GM21619 (cell line): ENCODE data around the gene TPBG.
"Not testable (repeated sequence)": the region's sequence is repeated elsewhere in the genome, so short reads cannot be mapped to it uniquely, and the experiment has no call there.

Source experiments
- ATAC-seq: cut with Tn5 transposase; IDR thresholded peaks from one replicate; pipeline ENCODE4 v1.9.1; 2021; ENCODE audit not compliant: unreplicated experiment

The TPBG gene

DNA sequence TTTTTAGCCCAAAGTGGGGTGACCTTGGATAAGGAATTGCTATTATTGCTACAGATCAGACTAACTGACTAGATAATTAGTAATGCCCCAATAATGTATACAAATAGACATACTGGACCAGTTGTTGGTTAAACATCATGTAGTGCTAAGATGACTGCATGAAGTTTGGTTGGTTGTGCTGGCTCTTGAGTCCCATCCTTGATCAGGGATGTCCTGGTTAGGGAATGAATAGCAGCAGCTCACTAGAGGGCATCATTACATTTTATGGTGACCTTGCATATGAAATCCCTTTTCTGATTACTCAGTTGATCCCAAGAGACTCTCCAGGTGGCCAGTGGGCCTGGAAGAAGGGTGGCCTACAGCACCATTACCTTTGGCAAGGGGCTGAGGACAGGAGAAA lies 10.9 kb downstream of the TPBG start:
- ATAC-seq = no peak

DNA sequence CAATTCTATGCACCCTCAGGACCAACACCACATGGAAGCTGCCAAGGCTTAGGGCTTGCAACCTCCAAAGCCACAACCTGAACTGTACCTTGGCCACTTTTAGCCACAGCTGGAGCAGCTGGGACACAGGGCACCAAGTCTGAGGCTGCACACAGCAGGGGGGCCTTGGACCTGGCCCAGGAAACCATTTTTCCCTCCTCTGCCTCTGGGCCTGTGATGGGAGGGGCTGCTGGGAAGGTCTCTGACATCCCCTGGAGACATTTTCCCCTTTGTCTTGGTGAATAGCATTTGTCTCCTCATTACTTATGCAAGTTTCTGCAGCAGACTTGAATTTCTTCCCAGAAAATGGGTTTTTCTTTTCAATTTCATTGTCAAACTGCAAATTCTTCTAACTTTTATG lies 13.0 kb downstream of the TPBG start:
- no peak for ATAC-seq

DNA sequence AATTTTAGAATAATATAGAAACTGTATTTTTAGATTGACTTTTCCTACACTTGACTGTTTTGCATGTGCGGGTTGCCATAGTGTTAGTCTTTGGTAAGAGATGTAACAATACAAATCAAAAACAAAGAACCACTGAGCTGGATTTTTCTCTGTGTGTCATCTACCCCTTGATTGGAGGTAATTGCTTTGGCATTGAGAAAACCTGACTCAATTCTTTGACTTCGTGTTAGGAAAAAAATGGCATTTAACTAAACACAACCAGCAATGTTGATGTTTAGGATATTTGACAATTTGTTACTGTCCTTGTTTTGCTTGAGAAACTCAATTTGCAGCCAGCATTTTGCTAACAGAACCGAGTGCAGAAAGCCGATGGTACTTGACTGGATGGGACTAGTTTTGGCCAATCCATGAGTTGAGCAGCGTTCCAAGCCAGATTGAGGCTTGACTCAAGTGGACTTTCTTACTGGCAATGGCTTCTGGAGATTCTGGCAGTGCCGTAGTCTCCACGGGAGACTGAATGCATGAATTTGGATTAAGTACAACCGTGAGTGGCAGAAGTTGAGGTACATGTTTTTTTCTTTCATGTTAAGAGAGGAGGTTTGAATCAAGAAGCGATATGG lies 17.1 kb downstream of the TPBG start:
- ATAC-seq = no peak

- ATAC-seq = peak; percentile 85
Observed at GRCh38 chr6:82381278-82381677, 17.7 kb downstream of the TPBG start.

DNA sequence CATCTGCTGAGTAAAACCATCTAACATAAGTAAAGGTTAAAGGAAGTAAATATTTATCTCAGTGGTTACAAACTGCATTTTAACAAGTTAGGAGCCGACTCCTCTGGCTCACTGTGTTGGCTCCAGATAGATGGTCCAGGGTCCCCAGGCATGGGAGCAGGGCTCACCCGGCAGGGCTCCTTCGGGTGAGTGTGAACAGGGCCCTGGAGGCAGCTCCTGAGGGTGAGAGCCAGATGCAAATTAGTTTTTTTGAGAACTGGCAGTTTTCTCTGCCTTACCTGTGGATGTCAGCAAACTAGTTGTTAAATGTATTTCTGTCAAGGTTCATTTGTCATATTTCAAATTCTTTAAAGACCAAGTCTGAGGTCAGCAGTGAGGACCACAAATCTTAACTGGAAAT lies 21.5 kb downstream of the TPBG start:
- ATAC-seq = peak; percentile 34

DNA sequence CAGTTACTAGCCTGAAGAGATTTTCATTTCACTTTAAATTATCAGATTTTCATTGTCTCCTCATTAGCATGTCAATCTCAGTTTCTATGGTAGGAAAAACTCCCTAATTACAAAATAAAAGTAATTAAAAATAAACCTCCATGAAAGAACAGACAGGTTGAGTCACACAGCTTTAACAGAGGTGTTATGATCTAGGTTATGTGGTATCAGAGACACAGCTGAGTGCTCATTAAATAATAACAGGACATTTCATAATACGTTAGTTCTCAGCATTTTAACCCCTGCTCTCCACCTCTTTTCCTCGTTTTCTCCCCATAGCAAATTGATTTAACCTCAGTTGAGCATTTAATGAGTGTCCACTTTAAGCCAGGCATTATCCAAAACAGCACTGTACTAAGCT lies 21.9 kb downstream of the TPBG start:
- ATAC-seq = no peak

DNA sequence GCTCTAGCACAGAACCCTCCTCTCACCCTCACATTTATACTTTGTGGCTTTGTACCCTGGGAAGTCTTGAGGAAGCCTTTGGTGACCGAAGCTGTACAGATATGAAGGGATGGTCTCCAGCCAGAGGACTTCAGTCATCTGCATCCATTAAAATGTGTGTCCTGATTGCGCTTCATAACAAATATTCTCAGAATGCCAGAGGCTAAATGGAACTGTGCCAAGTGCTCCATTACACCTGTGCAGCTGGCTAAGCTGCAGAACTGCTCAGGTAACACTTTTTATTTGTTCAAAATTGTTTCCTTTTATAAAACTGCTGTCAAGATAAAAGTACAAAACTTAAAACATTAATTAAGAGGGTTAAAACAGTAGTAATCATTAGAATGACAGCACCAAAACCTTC lies 22.3 kb downstream of the TPBG start:
- ATAC-seq = no peak

GRCh38 chr6:82394770-82395169 lies 31.2 kb downstream of the TPBG start:
- ATAC-seq = not testable (repeated sequence)

DNA sequence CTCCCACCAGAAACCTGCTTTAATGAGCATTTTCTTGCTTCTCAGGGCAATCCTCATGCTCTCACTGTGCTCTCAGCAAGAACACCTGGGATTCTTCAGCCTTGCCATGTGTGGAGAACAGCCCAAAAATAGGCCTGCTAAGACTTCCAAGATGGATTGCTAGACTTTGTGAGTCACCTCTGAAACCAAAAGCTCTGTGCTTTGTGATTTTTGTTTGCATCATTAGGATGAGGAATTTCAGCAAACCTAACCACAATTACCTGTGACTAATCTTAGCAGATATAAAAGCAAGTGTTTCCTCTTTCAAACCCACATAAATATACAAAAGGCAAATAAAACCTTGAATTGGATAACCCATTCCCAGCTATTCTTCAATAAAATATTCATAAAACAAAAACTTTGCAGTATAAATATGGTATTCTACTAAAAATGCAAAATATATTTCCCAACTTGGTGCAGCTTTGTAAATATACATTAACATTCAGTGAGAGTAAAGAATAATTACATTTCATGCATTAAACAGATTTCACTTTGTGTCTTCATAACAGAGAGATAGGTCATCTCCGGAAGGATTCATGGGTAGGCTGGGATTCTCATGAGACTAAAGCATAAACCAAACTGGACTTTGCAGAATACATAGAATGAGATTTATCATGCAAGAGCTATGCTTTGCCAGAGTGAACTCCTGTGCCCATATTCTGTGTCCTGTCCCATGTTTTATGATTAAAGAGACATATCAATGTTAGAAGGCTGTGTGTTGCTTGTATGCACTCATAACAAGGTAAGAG lies 33.5 kb downstream of the TPBG start:
- ATAC-seq = no peak

- ATAC-seq = no peak
Observed at GRCh38 chr6:82397962-82398692, 34.5 kb downstream of the TPBG start.

- ATAC-seq = peak; percentile 58
Observed at GRCh38 chr6:82408952-82409431, 45.4 kb downstream of the TPBG start.

DNA sequence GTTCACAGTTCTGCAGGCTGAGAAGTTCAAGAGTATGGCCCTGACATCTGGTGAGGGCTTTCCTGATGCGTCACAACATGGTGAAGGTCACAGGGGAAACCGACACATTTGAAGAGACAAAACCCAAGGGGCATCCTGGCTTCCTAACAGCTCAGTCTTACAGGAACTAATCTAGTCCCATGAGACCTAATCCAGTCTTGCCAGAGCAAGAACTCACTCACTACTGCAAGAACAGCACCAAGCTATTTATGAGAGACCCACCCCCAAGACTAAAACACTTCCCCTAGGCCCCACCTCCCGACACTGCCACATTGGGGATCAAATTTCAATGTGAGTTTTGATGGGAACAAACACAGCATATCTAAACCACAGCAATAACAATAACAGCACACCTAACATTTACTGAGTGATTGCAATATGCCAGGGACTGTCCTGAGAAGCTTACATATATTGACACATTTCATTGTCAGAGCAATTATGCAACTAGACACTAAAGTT lies 46.6 kb downstream of the TPBG start:
- ATAC-seq = no peak

DNA sequence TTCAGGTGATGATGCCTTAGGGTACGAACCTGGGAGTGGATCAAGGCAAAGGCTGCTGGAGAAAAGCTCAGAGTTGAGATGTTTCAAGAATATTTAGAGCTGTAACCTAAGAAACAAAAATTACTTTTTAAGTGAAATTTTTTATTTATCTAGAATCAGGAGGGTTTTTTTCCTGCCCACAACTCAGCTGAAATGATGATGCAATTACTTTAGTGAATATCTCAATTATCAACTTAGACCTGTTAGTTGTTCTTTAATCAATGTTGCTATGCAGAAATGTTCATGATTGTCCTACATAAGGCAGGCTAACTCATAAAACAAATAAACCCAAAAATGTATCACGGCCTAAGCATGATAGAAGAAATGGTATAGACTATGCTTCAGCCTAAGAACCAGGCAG lies 50.3 kb downstream of the TPBG start:
- no peak for ATAC-seq

GRCh38 chr6:82415820-82416219 lies 52.2 kb downstream of the TPBG start:
- no peak for ATAC-seq

- no peak for ATAC-seq
Observed at GRCh38 chr6:82416346-82416745, 52.7 kb downstream of the TPBG start.
